ENCODE results near the gene DDX25.
"Not testable (repeated sequence)": the region's sequence is repeated elsewhere in the genome, so short reads cannot be mapped to it uniquely, and the experiment has no call there.

DNA sequence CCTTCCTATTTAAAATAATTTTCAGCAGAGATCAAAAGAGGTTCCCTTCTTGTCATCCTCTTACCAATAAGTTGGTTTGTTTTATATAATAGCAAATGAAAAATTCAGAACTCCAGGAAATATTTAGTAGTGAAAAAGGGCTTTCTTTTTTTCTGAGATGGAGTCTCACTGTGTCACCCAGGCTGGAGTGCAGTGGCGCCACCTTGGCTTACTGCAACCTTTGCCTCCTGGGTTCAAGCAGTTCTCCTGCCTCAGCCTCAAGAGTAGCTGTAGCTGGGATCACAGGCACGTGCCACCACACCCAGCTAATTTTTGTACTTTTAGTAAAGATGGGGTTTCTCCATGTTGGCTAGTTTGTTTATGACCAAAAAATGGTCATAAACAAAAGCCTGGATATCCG, 10.3 kb downstream of the DDX25 start:
- not testable (repeated sequence) for TF ChIP-seq POLR2A (IDR thresholded peaks at IDR 0.05)
- TF ChIP-seq, protein P1, sequence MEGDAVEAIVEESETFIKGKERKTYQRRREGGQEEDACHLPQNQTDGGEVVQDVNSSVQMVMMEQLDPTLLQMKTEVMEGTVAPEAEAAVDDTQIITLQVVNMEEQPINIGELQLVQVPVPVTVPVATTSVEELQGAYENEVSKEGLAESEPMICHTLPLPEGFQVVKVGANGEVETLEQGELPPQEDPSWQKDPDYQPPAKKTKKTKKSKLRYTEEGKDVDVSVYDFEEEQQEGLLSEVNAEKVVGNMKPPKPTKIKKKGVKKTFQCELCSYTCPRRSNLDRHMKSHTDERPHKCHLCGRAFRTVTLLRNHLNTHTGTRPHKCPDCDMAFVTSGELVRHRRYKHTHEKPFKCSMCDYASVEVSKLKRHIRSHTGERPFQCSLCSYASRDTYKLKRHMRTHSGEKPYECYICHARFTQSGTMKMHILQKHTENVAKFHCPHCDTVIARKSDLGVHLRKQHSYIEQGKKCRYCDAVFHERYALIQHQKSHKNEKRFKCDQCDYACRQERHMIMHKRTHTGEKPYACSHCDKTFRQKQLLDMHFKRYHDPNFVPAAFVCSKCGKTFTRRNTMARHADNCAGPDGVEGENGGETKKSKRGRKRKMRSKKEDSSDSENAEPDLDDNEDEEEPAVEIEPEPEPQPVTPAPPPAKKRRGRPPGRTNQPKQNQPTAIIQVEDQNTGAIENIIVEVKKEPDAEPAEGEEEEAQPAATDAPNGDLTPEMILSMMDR (IDR thresholded peaks at IDR 0.05) = not testable (repeated sequence)

Data from vagina (tissue), 2 donors.